Stimulated activated CD8-positive, alpha-beta memory T cell treated with anti-CD3 and anti-CD28 coated beads, Interleukin-2, amount 100 ng/mL, for 48 hours (primary cell): Measurements from ENCODE around the gene RNF186.

Experiments
- DNase-seq, 2 donors: peaks; one replicate each; pipeline ENCODE4 v3.0.0-alpha.2; 2020; ENCODE audit warnings: low read depth in 2 of 2

The RNF186 gene

DNA sequence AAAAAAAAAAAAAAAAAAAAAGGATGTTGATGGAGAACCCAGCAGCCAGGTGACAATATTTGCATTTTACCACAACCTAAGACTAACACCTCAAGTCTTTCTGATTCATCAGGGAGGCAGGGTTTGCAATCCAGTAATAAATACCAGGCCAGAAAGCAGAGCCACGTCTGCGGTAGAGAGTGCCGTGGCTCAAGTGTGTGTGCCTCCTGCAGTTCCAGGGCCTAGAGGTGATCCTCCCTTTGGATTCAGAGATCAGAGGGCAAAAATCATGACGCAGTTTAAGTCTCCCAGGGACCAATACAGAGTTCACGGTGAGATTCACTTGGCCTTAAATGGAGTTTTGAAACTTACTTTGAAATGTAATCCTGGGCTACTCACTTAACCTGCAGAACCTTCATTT is 50.2 kb downstream of the RNF186 start:
- no peak for DNase-seq
